ENCODE results near the gene LIN28B. TPM values are rescaled to one million over a fixed set of nuclear protein-coding genes. Genes with fewer than 3 reads are reported as not detected.

The LIN28B gene
- total and polyA plus RNA-seq, 4 donors: 2.8 TPM; not detected in 3

DNA sequence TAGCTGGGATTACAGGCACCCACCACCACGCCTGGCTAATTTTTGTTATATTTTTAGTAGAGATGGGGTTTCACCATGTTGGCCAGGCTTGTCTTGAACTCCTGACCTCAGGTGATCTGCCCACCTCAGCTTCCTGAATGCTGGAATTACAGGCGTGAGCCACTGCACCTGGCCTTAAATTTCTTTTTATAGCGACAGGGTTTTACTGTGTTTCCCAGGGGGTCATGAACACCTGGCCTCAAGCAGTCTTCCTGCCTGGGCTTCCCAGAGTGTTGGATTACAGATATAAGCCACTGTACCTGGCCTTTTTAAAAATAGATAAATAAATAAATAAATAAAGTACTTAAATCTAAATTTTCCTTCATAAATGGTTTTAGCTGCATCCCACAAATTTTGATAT is 57.5 kb downstream of the LIN28B start (continued):
- TF ChIP-seq, protein P1, sequence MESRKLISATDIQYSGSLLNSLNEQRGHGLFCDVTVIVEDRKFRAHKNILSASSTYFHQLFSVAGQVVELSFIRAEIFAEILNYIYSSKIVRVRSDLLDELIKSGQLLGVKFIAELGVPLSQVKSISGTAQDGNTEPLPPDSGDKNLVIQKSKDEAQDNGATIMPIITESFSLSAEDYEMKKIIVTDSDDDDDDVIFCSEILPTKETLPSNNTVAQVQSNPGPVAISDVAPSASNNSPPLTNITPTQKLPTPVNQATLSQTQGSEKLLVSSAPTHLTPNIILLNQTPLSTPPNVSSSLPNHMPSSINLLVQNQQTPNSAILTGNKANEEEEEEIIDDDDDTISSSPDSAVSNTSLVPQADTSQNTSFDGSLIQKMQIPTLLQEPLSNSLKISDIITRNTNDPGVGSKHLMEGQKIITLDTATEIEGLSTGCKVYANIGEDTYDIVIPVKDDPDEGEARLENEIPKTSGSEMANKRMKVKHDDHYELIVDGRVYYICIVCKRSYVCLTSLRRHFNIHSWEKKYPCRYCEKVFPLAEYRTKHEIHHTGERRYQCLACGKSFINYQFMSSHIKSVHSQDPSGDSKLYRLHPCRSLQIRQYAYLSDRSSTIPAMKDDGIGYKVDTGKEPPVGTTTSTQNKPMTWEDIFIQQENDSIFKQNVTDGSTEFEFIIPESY (IDR thresholded peaks at IDR 0.05): no peak
- TF ChIP-seq, protein P2, sequence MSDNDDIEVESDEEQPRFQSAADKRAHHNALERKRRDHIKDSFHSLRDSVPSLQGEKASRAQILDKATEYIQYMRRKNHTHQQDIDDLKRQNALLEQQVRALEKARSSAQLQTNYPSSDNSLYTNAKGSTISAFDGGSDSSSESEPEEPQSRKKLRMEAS (IDR thresholded peaks at IDR 0.05): no peak

- Histone ChIP-seq H3K27ac (ENCODE audit: low read depth in 1 of 2, low read length in 2 of 2) (no peak overlapping the region), H3K9ac (ENCODE audit: low read depth in 1 of 2, low read length in 2 of 2) (no peak overlapping the region), H3K4me1 (ENCODE audit: control insufficient read depth in 4 of 4, insufficient read depth in 4 of 4, low read length in 3 of 4) (no peaks in the 10 kb centered on the region), H3K36me3 (ENCODE audit: control insufficient read depth in 4 of 4, insufficient read depth in 3 of 4, low read depth in 1 of 4, low read length in 3 of 4) (no peaks in the 10 kb centered on the region), H3K27me3 (ENCODE audit: control insufficient read depth in 4 of 4, insufficient read depth in 4 of 4, low read length in 3 of 4) (no peaks in the 10 kb centered on the region), H3K9me3 (ENCODE audit: control insufficient read depth in 4 of 4, low read length in 3 of 4) (no peaks in the 10 kb centered on the region), H3K4me3 (ENCODE audit: low read depth in 1 of 3, low read length in 3 of 3) (no peak overlapping the region)
- TF ChIP-seq SP1 (IDR thresholded peaks at IDR 0.05) (no peak), HNF4G (IDR thresholded peaks at IDR 0.05) (no peak), TAF1 (conservative IDR thresholded peaks at IDR 0.05) (no peak), RXRA (IDR thresholded peaks at IDR 0.05) (no peak), EGR1 (IDR thresholded peaks at IDR 0.05; ENCODE audit: low read depth in 2 of 2) (no peak), JUND (IDR thresholded peaks at IDR 0.05) (no peak)
- TF ChIP-seq, protein P2 (IDR thresholded peaks at IDR 0.05): no peak
- TF ChIP-seq, protein P3, sequence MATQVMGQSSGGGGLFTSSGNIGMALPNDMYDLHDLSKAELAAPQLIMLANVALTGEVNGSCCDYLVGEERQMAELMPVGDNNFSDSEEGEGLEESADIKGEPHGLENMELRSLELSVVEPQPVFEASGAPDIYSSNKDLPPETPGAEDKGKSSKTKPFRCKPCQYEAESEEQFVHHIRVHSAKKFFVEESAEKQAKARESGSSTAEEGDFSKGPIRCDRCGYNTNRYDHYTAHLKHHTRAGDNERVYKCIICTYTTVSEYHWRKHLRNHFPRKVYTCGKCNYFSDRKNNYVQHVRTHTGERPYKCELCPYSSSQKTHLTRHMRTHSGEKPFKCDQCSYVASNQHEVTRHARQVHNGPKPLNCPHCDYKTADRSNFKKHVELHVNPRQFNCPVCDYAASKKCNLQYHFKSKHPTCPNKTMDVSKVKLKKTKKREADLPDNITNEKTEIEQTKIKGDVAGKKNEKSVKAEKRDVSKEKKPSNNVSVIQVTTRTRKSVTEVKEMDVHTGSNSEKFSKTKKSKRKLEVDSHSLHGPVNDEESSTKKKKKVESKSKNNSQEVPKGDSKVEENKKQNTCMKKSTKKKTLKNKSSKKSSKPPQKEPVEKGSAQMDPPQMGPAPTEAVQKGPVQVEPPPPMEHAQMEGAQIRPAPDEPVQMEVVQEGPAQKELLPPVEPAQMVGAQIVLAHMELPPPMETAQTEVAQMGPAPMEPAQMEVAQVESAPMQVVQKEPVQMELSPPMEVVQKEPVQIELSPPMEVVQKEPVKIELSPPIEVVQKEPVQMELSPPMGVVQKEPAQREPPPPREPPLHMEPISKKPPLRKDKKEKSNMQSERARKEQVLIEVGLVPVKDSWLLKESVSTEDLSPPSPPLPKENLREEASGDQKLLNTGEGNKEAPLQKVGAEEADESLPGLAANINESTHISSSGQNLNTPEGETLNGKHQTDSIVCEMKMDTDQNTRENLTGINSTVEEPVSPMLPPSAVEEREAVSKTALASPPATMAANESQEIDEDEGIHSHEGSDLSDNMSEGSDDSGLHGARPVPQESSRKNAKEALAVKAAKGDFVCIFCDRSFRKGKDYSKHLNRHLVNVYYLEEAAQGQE (IDR thresholded peaks at IDR 0.05): no peak
- TF ChIP-seq, protein P1 (IDR thresholded peaks at IDR 0.05): no peak
- DNase-seq (ENCODE audit: low spot score): no peak
These were observed 58.0 kb downstream of the LIN28B start for GRCh38 chr6:105014954-105015353.

DNA sequence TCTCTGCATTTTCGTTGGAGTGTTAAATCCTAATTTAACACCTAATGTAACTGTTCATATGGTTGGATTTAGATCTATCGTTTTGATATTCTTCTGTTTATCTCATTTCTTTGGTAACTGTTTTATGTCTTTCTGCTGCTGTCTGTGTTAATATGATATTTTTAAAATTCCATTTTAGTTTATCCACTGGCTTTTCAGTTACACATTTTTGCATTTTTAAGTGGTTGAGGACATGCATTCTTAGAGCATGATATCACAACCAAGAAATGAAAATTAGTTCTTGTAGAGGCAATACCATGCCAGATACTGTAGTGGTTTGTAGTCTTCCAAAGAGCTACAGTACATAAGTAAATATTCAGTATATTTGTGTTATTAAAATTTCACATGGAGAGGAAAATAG is 58.6 kb downstream of the LIN28B start:
- Histone ChIP-seq H3K9ac (ENCODE audit: low read depth in 1 of 2, low read length in 2 of 2) (no peak overlapping the region), H3K4me1 (ENCODE audit: control insufficient read depth in 4 of 4, insufficient read depth in 4 of 4, low read length in 3 of 4) (no peaks in the 10 kb centered on the region), H3K27me3 (ENCODE audit: control insufficient read depth in 4 of 4, insufficient read depth in 4 of 4, low read length in 3 of 4) (no peaks in the 10 kb centered on the region), H3K9me3 (ENCODE audit: control insufficient read depth in 4 of 4, low read length in 3 of 4) (no peaks in the 10 kb centered on the region), H3K36me3 (ENCODE audit: control insufficient read depth in 4 of 4, insufficient read depth in 3 of 4, low read depth in 1 of 4, low read length in 3 of 4) (no peaks in the 10 kb centered on the region), H3K27ac (ENCODE audit: low read depth in 1 of 2, low read length in 2 of 2) (no peak overlapping the region), H3K4me3 (ENCODE audit: low read depth in 1 of 3, low read length in 3 of 3) (no peak overlapping the region)
- TF ChIP-seq EGR1 (IDR thresholded peaks at IDR 0.05; ENCODE audit: low read depth in 2 of 2) (no peak), TAF1 (conservative IDR thresholded peaks at IDR 0.05) (no peak), HNF4A (conservative IDR thresholded peaks at IDR 0.05) (no peak), ATF3 (IDR thresholded peaks at IDR 0.05) (no peak), YY1 (IDR thresholded peaks at IDR 0.05) (no peak), GABPA (IDR thresholded peaks at IDR 0.05 in 1 of 2, conservative IDR thresholded peaks at IDR 0.05 in 1 of 2) (no peak), RXRA (IDR thresholded peaks at IDR 0.05) (no peak), RAD21 (IDR thresholded peaks at IDR 0.05) (no peak), SP1 (IDR thresholded peaks at IDR 0.05) (no peak), HNF4G (IDR thresholded peaks at IDR 0.05) (no peak)
- TF ChIP-seq, protein P2 (IDR thresholded peaks at IDR 0.05): no peak
- TF ChIP-seq, protein P3 (IDR thresholded peaks at IDR 0.05): no peak
- DNase-seq (ENCODE audit: low spot score): no peak
- 72% methylated on average over 2 of the region's 2 CpGs for whole genome bisulfite sequencing
